ENCODE data around the gene RGS9.

DNA sequence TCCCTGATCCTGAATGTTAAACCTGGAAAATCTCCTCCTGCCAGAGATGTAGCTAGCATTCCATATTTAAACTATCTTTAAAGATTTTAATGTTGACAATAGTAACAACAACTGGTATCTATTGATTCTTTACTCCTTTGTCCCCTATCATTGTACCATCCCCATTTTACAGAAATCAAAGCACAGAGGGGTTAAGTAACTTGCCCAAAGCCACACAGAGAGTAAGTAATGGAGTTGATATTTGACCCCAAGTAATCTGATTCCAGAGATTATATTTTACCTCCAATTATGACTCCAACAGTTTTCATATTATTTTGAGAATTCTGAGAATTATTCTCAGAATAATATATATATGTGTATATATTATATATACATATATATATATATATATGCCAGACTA lies 37.7 kb upstream of the RGS9 start:
- TF ChIP-seq, protein P1, sequence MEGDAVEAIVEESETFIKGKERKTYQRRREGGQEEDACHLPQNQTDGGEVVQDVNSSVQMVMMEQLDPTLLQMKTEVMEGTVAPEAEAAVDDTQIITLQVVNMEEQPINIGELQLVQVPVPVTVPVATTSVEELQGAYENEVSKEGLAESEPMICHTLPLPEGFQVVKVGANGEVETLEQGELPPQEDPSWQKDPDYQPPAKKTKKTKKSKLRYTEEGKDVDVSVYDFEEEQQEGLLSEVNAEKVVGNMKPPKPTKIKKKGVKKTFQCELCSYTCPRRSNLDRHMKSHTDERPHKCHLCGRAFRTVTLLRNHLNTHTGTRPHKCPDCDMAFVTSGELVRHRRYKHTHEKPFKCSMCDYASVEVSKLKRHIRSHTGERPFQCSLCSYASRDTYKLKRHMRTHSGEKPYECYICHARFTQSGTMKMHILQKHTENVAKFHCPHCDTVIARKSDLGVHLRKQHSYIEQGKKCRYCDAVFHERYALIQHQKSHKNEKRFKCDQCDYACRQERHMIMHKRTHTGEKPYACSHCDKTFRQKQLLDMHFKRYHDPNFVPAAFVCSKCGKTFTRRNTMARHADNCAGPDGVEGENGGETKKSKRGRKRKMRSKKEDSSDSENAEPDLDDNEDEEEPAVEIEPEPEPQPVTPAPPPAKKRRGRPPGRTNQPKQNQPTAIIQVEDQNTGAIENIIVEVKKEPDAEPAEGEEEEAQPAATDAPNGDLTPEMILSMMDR (conservative IDR thresholded peaks at IDR 0.05; ENCODE audit: low read depth in 2 of 2) = no peak
- TF ChIP-seq, protein P2, sequence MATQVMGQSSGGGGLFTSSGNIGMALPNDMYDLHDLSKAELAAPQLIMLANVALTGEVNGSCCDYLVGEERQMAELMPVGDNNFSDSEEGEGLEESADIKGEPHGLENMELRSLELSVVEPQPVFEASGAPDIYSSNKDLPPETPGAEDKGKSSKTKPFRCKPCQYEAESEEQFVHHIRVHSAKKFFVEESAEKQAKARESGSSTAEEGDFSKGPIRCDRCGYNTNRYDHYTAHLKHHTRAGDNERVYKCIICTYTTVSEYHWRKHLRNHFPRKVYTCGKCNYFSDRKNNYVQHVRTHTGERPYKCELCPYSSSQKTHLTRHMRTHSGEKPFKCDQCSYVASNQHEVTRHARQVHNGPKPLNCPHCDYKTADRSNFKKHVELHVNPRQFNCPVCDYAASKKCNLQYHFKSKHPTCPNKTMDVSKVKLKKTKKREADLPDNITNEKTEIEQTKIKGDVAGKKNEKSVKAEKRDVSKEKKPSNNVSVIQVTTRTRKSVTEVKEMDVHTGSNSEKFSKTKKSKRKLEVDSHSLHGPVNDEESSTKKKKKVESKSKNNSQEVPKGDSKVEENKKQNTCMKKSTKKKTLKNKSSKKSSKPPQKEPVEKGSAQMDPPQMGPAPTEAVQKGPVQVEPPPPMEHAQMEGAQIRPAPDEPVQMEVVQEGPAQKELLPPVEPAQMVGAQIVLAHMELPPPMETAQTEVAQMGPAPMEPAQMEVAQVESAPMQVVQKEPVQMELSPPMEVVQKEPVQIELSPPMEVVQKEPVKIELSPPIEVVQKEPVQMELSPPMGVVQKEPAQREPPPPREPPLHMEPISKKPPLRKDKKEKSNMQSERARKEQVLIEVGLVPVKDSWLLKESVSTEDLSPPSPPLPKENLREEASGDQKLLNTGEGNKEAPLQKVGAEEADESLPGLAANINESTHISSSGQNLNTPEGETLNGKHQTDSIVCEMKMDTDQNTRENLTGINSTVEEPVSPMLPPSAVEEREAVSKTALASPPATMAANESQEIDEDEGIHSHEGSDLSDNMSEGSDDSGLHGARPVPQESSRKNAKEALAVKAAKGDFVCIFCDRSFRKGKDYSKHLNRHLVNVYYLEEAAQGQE (IDR thresholded peaks at IDR 0.05; ENCODE audit: unreplicated experiment) = no peak
- no peak for TF ChIP-seq EZH2 (IDR thresholded peaks at IDR 0.05; ENCODE audit: low read depth, unreplicated experiment)
- TF ChIP-seq ZNF331 (CRISPR knock-in tag; IDR thresholded peaks at IDR 0.05; ENCODE audit: low read depth) = no peak
- no peak for TF ChIP-seq POLR2AphosphoS5 (IDR thresholded peaks at IDR 0.05; ENCODE audit: low read depth)
- no peak for TF ChIP-seq EZH2phosphoT487 (IDR thresholded peaks at IDR 0.05; ENCODE audit: unreplicated experiment)
- TF ChIP-seq CREB1 (CRISPR knock-in tag; IDR thresholded peaks at IDR 0.05; ENCODE audit: low read depth) = no peak
